PFSK-1 (cell line): Measurements from ENCODE around the gene DNAAF5.

Source experiments
- FOXP2 ChIP-seq: optimal IDR thresholded peaks from 2 replicates; pipeline ENCODE3; 2011; ENCODE audit warnings: borderline replicate concordance, control low read depth, inconsistent platforms; ENCODE audit not compliant: insufficient read depth; ENCODE audit errors: extremely low read length, extremely low read depth
- POLR2AphosphoS5 ChIP-seq: IDR thresholded peaks from 2 replicates; pipeline ENCODE4 v1.6.1; 2012; ENCODE audit warnings: low read depth, mild to moderate bottlenecking, control low read depth, low read length, moderate library complexity
- REST ChIP-seq, 2 experiments: IDR thresholded peaks; 2 replicates each; pipeline versions ENCODE4 v1.6.1 to v1.8.0; 2011 to 2012; ENCODE audit warnings: low read depth in 2 of 2, low read length in 2 of 2, control low read depth in 1 of 2, inconsistent platforms in 1 of 2, mild to moderate bottlenecking in 1 of 2, moderate library complexity in 1 of 2; ENCODE audit not compliant: insufficient read depth in 1 of 2
- SIN3A ChIP-seq: IDR thresholded peaks from 2 replicates; pipeline ENCODE4 v1.6.1; 2012; ENCODE audit warnings: mild to moderate bottlenecking, low read length, moderate library complexity, borderline replicate concordance; ENCODE audit not compliant: insufficient read depth
- TAF1 ChIP-seq: IDR thresholded peaks from 2 replicates; pipeline ENCODE4 v1.6.1; 2012; ENCODE audit warnings: low read length, control low read depth, borderline replicate concordance; ENCODE audit not compliant: insufficient read depth

DNAAF5 gene

GRCh38 chr7:834277-834676 lies 107.8 kb downstream of the DNAAF5 start:
- TF ChIP-seq FOXP2 (no peak), TAF1 (no peak), POLR2AphosphoS5 (no peak), SIN3A (no peak), REST (IDR thresholded peaks at IDR 0.05; ENCODE audit: insufficient read depth in 1 of 2, low read depth in 2 of 2, low read length in 2 of 2) (no peak)

GRCh38 chr7:835021-835420 lies 108.5 kb downstream of the DNAAF5 start:
- TF ChIP-seq FOXP2: no peak
- no peak for TF ChIP-seq TAF1

- TF ChIP-seq FOXP2 (no peak), SIN3A (no peak), POLR2AphosphoS5 (no peak), TAF1 (no peak), REST (IDR thresholded peaks at IDR 0.05; ENCODE audit: insufficient read depth in 1 of 2, low read depth in 2 of 2, low read length in 2 of 2) (no peak)
These were observed 109.2 kb downstream of the DNAAF5 start for GRCh38 chr7:835485-836401.
